IMR-90 (cell line): ENCODE data around the gene CNDP1. TPM values are rescaled to one million over a fixed set of nuclear protein-coding genes. Genes with fewer than 3 reads are reported as not detected.

Experiments
- ATAC-seq: fragments of 200-7000 bp; cut with Tn5 transposase; 2 replicates; pipeline ENCODE4 v1.9.1; 2020; ENCODE audit warnings: low read depth, mild to moderate bottlenecking, moderate library complexity
- BruUV-seq: library from RNA; stranded (reverse); fragments of 400-500 nt; replicated peaks from 2 replicates; lab custom pipeline; 2021; lab: Mats Ljungman, UMichigan
- CTCF ChIA-PET: fragments of 300-600 bp; formaldehyde crosslinking; extraction: SDS; loops from one replicate; lab custom pipeline; 2021; ENCODE audit warnings: antibody characterized with exemption; lab: Yijun Ruan, JAX
- POLR2A ChIA-PET: fragments of 300-600 bp; sonication (Branson Sonifier 250); formaldehyde crosslinking; loops from one replicate; lab custom pipeline; 2022; ENCODE audit warnings: antibody characterized with exemption; ENCODE audit not compliant: unreplicated experiment; lab: Charles Lee
- DNase-seq: peaks from one replicate; pipeline ENCODE4 v3.0.0; 2013
- H2AFZ ChIP-seq: replicated peaks from 2 replicates; pipeline ENCODE3; 2013; ENCODE audit warnings: low read length, mild to moderate bottlenecking; ENCODE audit not compliant: poor library complexity
- H2AK5ac ChIP-seq: 2 replicates; pipeline ENCODE4 v1.6.1; 2013; ENCODE audit warnings: low read depth, low read length, inconsistent platforms
- H2AK9ac ChIP-seq: replicated peaks from 2 replicates; pipeline ENCODE3; 2013; ENCODE audit warnings: mild to moderate bottlenecking, low read depth, low read length, moderate library complexity; ENCODE audit not compliant: poor library complexity
- H2BK120ac ChIP-seq: 2 replicates; pipeline ENCODE4 v1.6.1; 2013; ENCODE audit warnings: low read depth, low read length, inconsistent platforms
- H2BK15ac ChIP-seq: 3 replicates; pipeline ENCODE4 v1.6.1; 2013; ENCODE audit warnings: low read depth, low read length, inconsistent platforms
- H2BK20ac ChIP-seq: 2 replicates; pipeline ENCODE4 v1.6.1; 2013; ENCODE audit warnings: low read depth, mild to moderate bottlenecking, inconsistent platforms, low read length, moderate library complexity
- H2BK5ac ChIP-seq: 2 replicates; pipeline ENCODE4 v1.6.1; 2013; ENCODE audit warnings: mild to moderate bottlenecking, low read depth, low read length, inconsistent platforms; ENCODE audit not compliant: poor library complexity, severe bottlenecking
- H3K14ac ChIP-seq: replicated peaks from 2 replicates; pipeline ENCODE4 v1.6.1; 2013; ENCODE audit warnings: low read depth, low read length, inconsistent platforms
- H3K18ac ChIP-seq: 2 replicates; pipeline ENCODE4 v1.6.1; 2013; ENCODE audit warnings: low read depth, low read length, control low read depth
- H3K23ac ChIP-seq: 2 replicates; pipeline ENCODE4 v1.6.1; 2013; ENCODE audit warnings: low read depth, low read length, inconsistent platforms
- H3K27ac ChIP-seq: 2 replicates; pipeline ENCODE4 v1.5.1; 2013; ENCODE audit warnings: mild to moderate bottlenecking, control low read depth, low read length; ENCODE audit not compliant: insufficient read depth
- H3K27me3 ChIP-seq: 2 replicates; pipeline ENCODE4 v1.6.1; 2013; ENCODE audit warnings: low read length; ENCODE audit not compliant: control insufficient read depth, insufficient read depth
- H3K36me3 ChIP-seq: 2 replicates; pipeline ENCODE4 v1.6.1; 2013; ENCODE audit warnings: low read length, mixed read lengths; ENCODE audit not compliant: control insufficient read depth, insufficient read depth
- H3K4ac ChIP-seq: 2 replicates; pipeline ENCODE4 v1.6.1; 2013; ENCODE audit warnings: low read depth, low read length, inconsistent platforms
- H3K4me1 ChIP-seq: 2 replicates; pipeline ENCODE4 v1.6.1; 2013; ENCODE audit warnings: low read length, mixed read lengths; ENCODE audit not compliant: control insufficient read depth, insufficient read depth
- H3K4me2 ChIP-seq: 2 replicates; pipeline ENCODE4 v1.6.1; 2013; ENCODE audit warnings: low read depth, mild to moderate bottlenecking, control low read depth, low read length, moderate library complexity
- H3K4me3 ChIP-seq: 2 replicates; pipeline ENCODE4 v1.5.1; 2013; ENCODE audit warnings: low read depth, mild to moderate bottlenecking, control low read depth, low read length, moderate library complexity; ENCODE audit not compliant: insufficient read depth
- H3K56ac ChIP-seq: 2 replicates; pipeline ENCODE4 v1.6.1; 2013; ENCODE audit warnings: low read length, inconsistent platforms; ENCODE audit not compliant: insufficient read depth; ENCODE audit errors: extremely low read depth
- H3K79me1 ChIP-seq, 2 experiments: 2 replicates each; pipeline ENCODE4 v1.6.1; 2013; ENCODE audit warnings: low read length in 2 of 2, inconsistent platforms in 1 of 2, low read depth in 1 of 2
- H3K9ac ChIP-seq: 2 replicates; pipeline ENCODE4 v1.6.1; 2013; ENCODE audit warnings: low read depth, low read length, control low read depth
- H3K9me1 ChIP-seq: 2 replicates; pipeline ENCODE4 v1.6.1; 2013; ENCODE audit warnings: low read length, inconsistent platforms; ENCODE audit not compliant: insufficient read depth
- H3K9me3 ChIP-seq: 2 replicates; pipeline ENCODE4 v1.6.1; 2013; ENCODE audit warnings: low read length; ENCODE audit not compliant: control insufficient read depth, insufficient read depth
- H4K20me1 ChIP-seq: 2 replicates; pipeline ENCODE4 v1.6.1; 2013; ENCODE audit warnings: low read length, inconsistent platforms; ENCODE audit not compliant: insufficient read depth
- H4K5ac ChIP-seq: 2 replicates; pipeline ENCODE4 v1.6.1; 2013; ENCODE audit warnings: mild to moderate bottlenecking, low read depth, low read length, control low read depth
- H4K8ac ChIP-seq, 2 experiments: 2 replicates each; pipeline ENCODE4 v1.6.1; 2013; ENCODE audit warnings: low read depth in 2 of 2, low read length in 2 of 2, control low read depth in 1 of 2, inconsistent platforms in 1 of 2
- H4K91ac ChIP-seq: 2 replicates; pipeline ENCODE4 v1.6.1; 2013; ENCODE audit warnings: low read depth, low read length, inconsistent platforms; ENCODE audit not compliant: insufficient read depth
- BHLHE40 ChIP-seq: fragments of 150-350 bp; IDR thresholded peaks from 2 replicates; pipeline ENCODE4 v1.6.1; 2016; ENCODE audit warnings: mild to moderate bottlenecking, low read depth, low read length
- CEBPB ChIP-seq: IDR thresholded peaks from 2 replicates; pipeline ENCODE4 v1.6.1; 2012; ENCODE audit warnings: low read depth, low read length, improper control_type of control experiment
- CHD1 ChIP-seq: IDR thresholded peaks from 2 replicates; pipeline ENCODE4 v1.6.1; 2012; ENCODE audit warnings: low read depth, low read length, improper control_type of control experiment
- CTCF ChIP-seq: conservative IDR thresholded peaks from 2 replicates; pipeline ENCODE4 v1.5.1; 2012; ENCODE audit warnings: mild to moderate bottlenecking, low read depth, low read length, improper control_type of control experiment
- ELK1 ChIP-seq: fragments of 150-350 bp; IDR thresholded peaks from 2 replicates; pipeline ENCODE4 v1.6.1; 2016; ENCODE audit warnings: low read depth, mild to moderate bottlenecking, low read length, moderate library complexity, borderline replicate concordance
- FOS ChIP-seq: fragments of 150-350 bp; IDR thresholded peaks from 2 replicates; pipeline ENCODE4 v1.6.1; 2016; ENCODE audit warnings: low read depth, low read length
- MAFK ChIP-seq: IDR thresholded peaks from 2 replicates; pipeline ENCODE4 v1.6.1; 2012; ENCODE audit warnings: low read depth, low read length, improper control_type of control experiment
- MAZ ChIP-seq: IDR thresholded peaks from 2 replicates; pipeline ENCODE4 v1.6.1; 2012; ENCODE audit warnings: low read depth, mild to moderate bottlenecking, low read length, improper control_type of control experiment, moderate library complexity, borderline replicate concordance
- MXI1 ChIP-seq: IDR thresholded peaks from 2 replicates; pipeline ENCODE4 v1.6.1; 2012; ENCODE audit warnings: low read depth, mild to moderate bottlenecking, low read length, moderate library complexity, borderline replicate concordance
- NFE2L2 ChIP-seq: fragments of 150-350 bp; IDR thresholded peaks from 2 replicates; pipeline ENCODE4 v1.6.1; 2016; ENCODE audit warnings: low read depth, mild to moderate bottlenecking, low read length
- POLR2A ChIP-seq: IDR thresholded peaks from 2 replicates; pipeline ENCODE4 v1.6.1; 2012; ENCODE audit warnings: mild to moderate bottlenecking, low read depth, low read length
- RAD21 ChIP-seq: IDR thresholded peaks from 2 replicates; pipeline ENCODE4 v1.6.1; 2012; ENCODE audit warnings: low read length, improper control_type of control experiment
- RCOR1 ChIP-seq: IDR thresholded peaks from 2 replicates; pipeline ENCODE4 v1.6.1; 2012; ENCODE audit warnings: mild to moderate bottlenecking, low read length, improper control_type of control experiment; ENCODE audit not compliant: insufficient replicate concordance
- RFX5 ChIP-seq: IDR thresholded peaks from 2 replicates; pipeline ENCODE4 v1.8.0; 2012; ENCODE audit warnings: low read depth, mild to moderate bottlenecking, low read length, moderate library complexity
- SMC3 ChIP-seq: fragments of 150-350 bp; IDR thresholded peaks from 2 replicates; pipeline ENCODE4 v1.6.1; 2016; ENCODE audit warnings: low read depth, mild to moderate bottlenecking, antibody characterized with exemption, low read length, moderate library complexity
- USF2 ChIP-seq: fragments of 150-350 bp; IDR thresholded peaks from 2 replicates; pipeline ENCODE4 v1.6.1; 2017; ENCODE audit warnings: mild to moderate bottlenecking, antibody characterized with exemption, low read length, low read depth
- WGBS, 2 experiments: methylation state at CpG; one replicate each; pipeline versions ENCODE4 v1.1.5 to v1.1.7; 2013; ENCODE audit warnings: missing lambda C conversion rate in 2 of 2; ENCODE audit not compliant: insufficient read length in 1 of 2; ENCODE audit errors: extremely low coverage in 2 of 2; 5-methylcytosine and 5-hydroxymethylcytosine counted together
- dilution Hi-C: fragments of 300-500 bp; cut with HindIII; formaldehyde crosslinking; loops from one replicate; pipeline ENCODE4 v1.14.3; 2018; ENCODE audit warnings: low sequenced_read_pairs; ENCODE audit not compliant: unreplicated experiment
- in situ Hi-C: fragments of 300-500 bp; cut with MboI; formaldehyde crosslinking; loops from 3 replicates; pipeline ENCODE4 v1.14.3; 2019; ENCODE audit warnings: low sequenced_read_pairs, inconsistent platforms, mixed read lengths
- intact Hi-C: fragments of 100-400 bp; cut with micrococcal nuclease; formaldehyde crosslinking; loops from 2 replicates; pipeline ENCODE4 v1.10.0; 2022
- polyA plus RNA-seq, 3 experiments: library from polyadenylated mRNA; depleted of rRNA; stranded (reverse); fragments of >200 nt; gene quantifications; 2 replicates each; pipeline ENCODE4 v1.2.3, GENCODE V29; 2012; ENCODE audit warnings: low replicate concordance in 1 of 3
- total RNA-seq: library from RNA; depleted of rRNA; stranded (reverse); fragments of >200 nt; gene quantifications from 2 replicates; pipeline ENCODE4 v1.2.3, GENCODE V29; 2012

Gene CNDP1
- total and polyA plus RNA-seq, 2 of the 4 experiments (the other 2 are of a cell fraction) = not detected

- H3K27me3 ChIP-seq = peaks cover 14% of the 10 kb centered on the region
- peaks cover 3% of the 10 kb centered on the region; the same call in 1 of the 2 replicates for H3K9me3 ChIP-seq
- in situ Hi-C loops = no loop called here
- no peaks in the 10 kb centered on the region for H3K9me1 ChIP-seq
- no peak overlapping the region for H3K14ac ChIP-seq
- BruUV-seq = no TSS peak
- H2BK5ac ChIP-seq = no peak overlapping the region
- H3K27ac ChIP-seq = no peak overlapping the region
- H4K91ac ChIP-seq = no peak overlapping the region
- peak; percentile 46 for DNase-seq
- H2AFZ ChIP-seq = no peak overlapping the region
- H3K36me3 ChIP-seq = no peaks in the 10 kb centered on the region
- intact Hi-C loops = no loop called here
- TF ChIP-seq RAD21 (no peak), CHD1 (no peak), SMC3 (no peak), CTCF (no peak), MAFK (no peak), CEBPB (no peak), MXI1 (no peak), MAZ (no peak), ELK1 (no peak), BHLHE40 (no peak), USF2 (no peak), RFX5 (no peak), POLR2A (no peak), NFE2L2 (no peak), FOS (no peak), RCOR1 (no peak)
- H3K18ac ChIP-seq = 0 out of 2 replicates have a peak overlapping the region, but pooled peaks have one; percentile 45
- H3K4me3 ChIP-seq = peak overlapping the region; percentile 52
- H2BK120ac ChIP-seq = no peak overlapping the region
- peak; percentile 84 for ATAC-seq
- CTCF ChIA-PET = interaction anchor here (0.5 to 0.8 kb wide), 2 partner anchors 136 to 1844 kb away, joined by 3 read pairs; no protein-coding TSS in a partner anchor
- no peaks in the 10 kb centered on the region for H3K79me1 ChIP-seq
- no peak overlapping the region for H2AK9ac ChIP-seq
- no peak overlapping the region for H2BK20ac ChIP-seq
- H3K56ac ChIP-seq = no peak overlapping the region
- dilution Hi-C loops = no loop called here
- H3K9ac ChIP-seq = peak overlapping the region; percentile 73; the same call in 1 of the 2 replicates
- H3K4me2 ChIP-seq = peak overlapping the region; percentile 91
- H4K20me1 ChIP-seq = no peaks in the 10 kb centered on the region
- no peak overlapping the region for H2BK15ac ChIP-seq
- no peak overlapping the region for H3K23ac ChIP-seq
- 0% methylated on average over 2 of the region's 7 CpGs; no CpG with 5 or more reads in 1 of the 2 experiments for whole genome bisulfite sequencing, 2 experiments
- no peak overlapping the region for H2AK5ac ChIP-seq
- no peak overlapping the region; a peak in 1 of 4 replicates for H4K8ac ChIP-seq
- 0 out of 2 replicates have a peak overlapping the region, but pooled peaks have one; percentile 33 for H4K5ac ChIP-seq
- no peak overlapping the region for H3K4ac ChIP-seq
- H3K4me1 ChIP-seq = no peaks in the 10 kb centered on the region
- POLR2A ChIA-PET = interaction anchor here (0.6 kb wide), 1 partner anchor 723 kb away, joined by 3 read pairs; no protein-coding TSS in a partner anchor
These were observed 44.6 kb upstream of the CNDP1 start for GRCh38 chr18:74489676-74490075.
